GM19351 (cell line): ENCODE results near the gene RB1.
"Not testable (repeated sequence)": the region's sequence is repeated elsewhere in the genome, so short reads cannot be mapped to it uniquely, and the experiment has no call there.

Source experiments
- ATAC-seq: cut with Tn5 transposase; IDR thresholded peaks from one replicate; pipeline ENCODE4 v1.9.1; 2021; ENCODE audit warnings: mild to moderate bottlenecking, moderate library complexity; ENCODE audit not compliant: unreplicated experiment

RB1 gene

DNA sequence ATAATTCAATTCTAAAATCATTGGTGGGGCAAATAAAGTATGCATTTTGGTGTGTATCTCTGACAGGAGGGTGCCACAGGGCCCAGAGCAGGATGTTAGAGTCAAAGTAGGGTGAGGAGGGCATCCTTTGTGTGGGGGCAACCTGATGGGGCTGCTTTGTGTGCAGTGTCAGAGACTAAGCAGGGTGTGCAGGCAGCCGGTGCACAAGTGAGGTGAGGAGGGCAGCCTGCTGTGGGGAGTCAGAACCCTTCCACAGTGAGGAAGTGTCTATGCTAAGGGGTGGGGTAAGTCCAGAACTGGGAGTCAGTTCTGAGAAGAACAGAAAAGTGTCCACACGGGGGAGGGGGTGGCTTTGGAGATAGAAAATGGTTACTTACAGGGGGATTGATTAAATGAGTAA is 40.7 kb downstream of the RB1 start:
- no peak for ATAC-seq

DNA sequence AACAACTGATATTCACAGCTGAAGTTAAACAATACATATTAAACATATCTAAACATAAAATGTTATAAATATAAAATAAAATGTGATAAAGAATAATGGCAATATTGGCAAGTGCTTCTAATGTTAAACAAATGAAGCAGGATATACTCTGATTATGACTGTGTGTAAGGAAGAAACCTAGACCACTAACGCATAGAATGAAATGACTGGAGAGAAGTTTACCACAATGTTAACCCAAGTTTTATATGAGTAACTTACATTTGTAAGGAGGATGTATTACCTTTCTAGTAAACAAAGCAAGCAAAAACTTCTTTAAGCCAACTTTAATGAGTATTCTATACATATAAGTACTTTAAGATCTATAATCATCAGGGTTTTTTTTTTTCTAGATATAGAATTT is 43.0 kb downstream of the RB1 start:
- ATAC-seq = no peak

DNA sequence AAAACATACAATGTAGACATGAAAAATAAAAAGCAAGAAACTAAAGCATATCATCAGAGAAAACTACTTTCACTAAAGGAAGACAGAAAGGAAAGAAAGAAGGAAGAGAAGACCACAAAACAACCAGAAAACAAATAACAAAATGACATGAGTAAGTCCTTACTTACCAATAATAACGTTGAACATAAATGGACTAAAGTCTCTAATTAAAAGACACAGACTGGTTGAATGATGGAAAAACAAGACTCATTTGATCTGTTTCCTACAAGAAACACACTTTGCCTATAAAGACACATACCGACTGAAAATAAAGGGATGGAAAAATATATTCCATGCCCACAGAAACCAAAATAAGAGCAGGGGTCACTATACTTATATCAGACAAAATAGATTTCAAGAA is 46.0 kb downstream of the RB1 start:
- no peak for ATAC-seq

DNA sequence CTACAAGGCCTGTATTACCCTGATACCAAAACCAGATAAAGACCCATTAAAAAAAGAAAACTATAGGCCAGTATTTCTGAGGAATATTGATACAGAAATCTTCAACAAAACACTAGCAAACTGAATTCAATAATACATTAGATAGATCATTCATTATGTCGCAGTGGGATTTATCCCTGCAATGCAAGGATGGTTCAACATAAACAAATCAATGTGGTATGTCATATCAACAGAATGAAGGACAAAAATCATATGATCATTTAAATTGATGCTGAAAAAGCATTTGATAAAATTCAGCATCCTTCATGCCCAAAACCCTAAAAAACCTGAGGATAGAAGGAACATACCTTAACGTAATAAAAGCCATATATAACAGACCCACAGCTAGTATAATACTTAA is 50.0 kb downstream of the RB1 start:
- no peak for ATAC-seq

DNA sequence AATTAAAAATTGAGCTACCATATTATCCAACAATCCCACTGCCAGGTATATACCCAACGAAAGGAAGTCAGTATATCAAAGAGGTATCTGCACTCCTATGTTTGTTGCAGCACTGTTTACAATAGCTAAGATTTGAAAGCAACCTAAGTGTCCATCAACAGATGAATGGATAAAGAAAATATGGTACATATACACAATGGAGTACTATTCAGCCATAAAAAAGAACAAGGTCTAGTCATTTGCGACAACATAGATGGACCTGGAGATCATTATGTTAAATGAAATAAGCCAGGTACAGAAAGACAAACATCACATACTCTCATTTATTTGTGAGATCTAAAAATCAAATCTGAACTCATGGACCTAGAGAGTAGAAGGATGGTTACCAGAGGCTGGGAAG is 52.0 kb downstream of the RB1 start:
- not testable (repeated sequence) for ATAC-seq

DNA sequence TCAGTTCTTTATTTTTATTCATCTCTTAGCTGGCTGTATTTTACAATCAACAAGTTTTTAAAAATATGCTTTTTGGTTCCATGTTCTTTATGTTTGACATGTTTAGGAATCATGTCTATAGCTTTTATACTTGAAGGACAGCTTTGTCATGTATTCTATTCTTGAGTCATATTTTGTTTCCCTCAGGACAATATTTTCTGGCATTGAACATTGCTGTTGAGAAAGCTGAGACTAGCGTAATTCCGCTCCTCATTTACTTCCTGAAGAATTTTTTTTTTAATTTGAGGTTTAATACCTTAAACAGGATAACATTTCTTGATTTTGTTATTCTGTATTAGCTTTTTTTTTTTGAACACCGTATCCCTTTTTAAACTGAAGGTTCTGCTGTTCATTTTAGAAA is 53.2 kb downstream of the RB1 start:
- ATAC-seq = no peak

DNA sequence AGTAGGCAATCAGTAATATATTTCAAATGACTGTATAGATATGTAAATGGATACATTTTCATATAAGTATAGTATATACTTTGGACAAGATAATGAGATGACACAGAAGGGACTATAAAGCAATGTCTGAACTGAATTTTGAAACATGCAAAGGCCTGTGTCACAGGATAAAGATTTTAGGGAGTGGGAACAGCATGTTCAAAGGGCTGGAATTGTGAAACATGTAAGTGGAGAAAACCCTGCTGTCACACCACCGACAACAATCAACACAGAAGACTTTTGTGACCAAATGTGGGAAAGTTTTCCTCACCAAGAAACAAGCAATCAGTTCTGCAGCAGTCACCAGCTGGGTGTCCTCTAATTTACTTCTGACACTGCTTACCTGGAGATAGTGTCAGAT is 66.4 kb downstream of the RB1 start:
- ATAC-seq = no peak

DNA sequence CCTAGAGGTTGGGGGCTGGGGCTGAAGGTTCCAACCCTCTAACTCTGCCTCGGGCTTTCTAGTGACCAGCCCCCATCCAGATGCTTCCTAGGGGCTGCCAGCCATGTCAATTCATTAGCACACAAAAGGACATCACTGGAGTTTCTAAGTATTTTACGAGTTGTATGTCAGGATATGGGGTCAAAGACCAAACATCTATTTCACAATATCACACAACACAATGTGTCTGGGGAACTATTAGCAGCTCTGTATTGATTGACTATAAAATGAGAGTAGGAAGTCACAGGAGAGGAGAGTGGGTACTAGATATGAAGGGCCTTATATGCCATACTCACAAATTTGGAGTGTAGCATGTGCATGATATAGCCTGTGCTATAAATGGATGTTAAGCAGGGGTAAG is 67.3 kb downstream of the RB1 start:
- no peak for ATAC-seq

DNA sequence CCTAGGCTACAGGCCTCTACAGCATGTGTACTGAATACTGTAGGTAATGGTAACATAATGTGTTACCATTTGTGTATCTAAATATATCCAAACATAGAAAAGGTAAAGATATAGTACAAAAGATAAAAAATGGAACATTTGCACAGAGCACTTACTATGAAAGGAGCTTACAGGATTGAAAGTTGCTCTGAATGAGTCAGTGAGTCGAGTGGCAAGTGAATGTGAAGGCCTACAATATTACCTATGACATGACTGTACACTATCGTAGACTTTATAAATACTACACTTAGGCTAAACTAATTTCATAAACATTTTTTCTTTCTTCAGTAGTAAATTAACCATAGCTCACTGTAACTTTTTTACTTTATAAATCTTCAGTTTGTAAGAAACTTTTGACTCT is 74.3 kb downstream of the RB1 start:
- ATAC-seq = no peak

DNA sequence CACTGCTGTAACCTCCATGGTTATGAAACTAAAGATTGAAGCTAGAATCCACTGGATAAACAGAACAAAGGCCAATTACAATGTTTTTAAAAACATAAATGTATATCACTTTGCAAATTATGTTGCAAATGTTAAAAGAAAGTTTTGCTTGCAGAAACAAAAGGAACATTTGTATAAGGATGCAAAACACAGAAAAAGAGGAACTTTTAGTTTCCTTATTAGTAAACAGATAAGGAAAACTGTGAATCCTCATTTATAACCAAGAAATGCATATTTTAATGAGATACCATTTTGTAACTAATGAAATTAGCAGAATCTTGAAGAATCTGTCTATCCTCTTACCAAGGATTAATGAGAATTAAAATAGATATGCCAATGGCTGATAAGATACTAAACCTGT is 77.0 kb downstream of the RB1 start:
- ATAC-seq = no peak

DNA sequence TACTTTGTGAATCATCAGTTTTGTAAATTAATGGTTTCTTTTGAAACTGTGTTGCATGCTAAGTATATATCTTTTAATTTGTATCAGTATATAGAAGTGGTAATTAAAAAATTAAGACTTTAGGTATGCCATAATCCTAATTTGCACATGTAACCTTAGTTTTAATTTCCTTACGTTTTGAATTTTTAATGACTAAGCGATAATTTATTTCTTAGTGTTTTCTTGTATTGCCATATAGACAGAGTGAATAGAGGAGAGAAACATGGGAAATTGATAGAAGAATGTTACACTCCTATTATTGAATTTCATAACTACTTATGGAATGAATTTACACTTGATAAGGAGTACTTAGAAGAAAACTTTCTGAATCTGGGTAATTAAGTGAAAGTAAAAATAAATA is 79.8 kb downstream of the RB1 start:
- no peak for ATAC-seq

DNA sequence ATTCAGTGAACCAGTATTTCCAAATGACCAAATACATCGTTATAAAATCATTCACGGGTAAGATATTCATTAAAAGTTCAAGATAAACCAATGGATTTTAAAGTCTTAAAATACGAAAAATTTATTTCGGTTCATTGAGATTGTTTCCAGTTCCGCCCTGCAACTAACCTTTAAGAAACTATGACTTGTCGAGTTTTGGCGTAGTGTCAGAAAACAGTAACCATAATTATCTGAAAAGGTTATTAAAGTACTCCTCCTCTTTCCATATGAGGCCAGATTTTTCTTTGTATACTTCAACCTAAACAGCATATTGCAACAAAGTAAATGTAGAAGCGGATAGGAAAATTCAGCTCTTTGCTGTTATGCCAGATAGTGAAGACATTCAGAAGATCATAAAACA is 83.3 kb downstream of the RB1 start:
- ATAC-seq = no peak

DNA sequence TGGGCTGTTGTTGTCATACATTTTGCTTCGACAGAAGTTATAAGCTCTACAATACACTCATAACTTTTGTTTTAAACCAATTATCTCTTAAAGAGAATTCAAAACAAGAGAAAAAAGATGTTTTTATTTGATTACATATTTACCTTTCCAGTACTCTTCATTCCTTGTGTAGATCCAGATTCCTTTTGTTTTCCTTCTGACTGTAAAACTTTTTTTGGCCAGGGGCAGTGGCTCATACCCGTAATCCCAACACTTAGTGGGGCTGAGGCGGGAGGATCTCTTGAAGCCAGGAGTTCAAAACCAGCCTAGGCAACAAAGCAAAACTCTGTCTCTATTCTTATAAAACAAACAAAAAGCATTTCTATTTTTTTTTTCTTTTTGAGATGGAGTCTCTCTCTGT is 87.7 kb downstream of the RB1 start:
- no peak for ATAC-seq

DNA sequence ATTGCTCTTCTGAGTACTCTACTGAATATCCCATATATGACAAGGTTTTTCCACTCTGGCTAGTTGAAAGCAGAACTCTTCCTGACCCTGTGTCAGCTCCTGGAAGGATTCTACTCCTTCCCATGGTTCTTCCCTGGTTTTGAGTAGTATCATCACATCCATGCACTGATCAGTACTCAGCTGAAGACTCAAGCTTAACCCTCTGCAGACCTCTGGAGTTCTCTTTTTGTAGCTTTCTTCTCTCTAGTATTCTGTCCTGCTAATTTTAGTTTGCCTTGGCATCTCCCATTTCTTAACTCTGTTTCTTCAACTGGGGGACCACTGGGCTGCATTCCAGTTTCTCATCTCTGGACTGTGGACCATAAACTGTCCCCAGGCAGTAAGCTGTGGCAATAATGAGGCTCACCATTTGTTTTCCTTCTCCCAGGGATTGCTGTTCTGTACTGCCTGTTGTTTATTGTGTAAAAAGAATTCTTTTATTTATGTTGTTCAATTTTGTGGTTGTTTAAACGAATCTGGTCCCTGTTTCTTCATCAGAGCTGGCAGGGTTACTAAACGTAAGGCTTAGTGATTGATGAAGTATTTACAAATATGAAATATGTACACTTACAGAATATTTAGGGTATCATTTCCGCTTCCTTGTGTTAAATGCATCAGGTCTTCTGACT is 89.6 kb downstream of the RB1 start:
- no peak for ATAC-seq

DNA sequence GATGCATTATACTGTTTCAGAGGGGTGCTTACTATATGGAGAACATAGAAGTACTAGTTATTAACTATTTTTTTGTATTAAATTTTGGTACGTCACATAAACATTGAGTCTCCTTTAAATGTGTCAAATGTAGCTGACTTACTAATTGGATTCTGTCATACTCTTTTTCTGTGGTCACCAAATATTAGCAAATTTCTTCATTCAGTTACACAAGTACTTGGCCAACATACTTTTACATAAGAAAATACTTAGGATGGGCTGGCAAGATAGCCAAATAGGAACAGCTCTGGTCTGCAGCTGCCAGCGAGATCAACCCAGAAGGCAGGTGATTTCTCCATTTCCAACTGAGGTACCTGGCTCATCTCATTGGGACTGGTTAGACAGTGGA is 90.1 kb downstream of the RB1 start:
- ATAC-seq = no peak

DNA sequence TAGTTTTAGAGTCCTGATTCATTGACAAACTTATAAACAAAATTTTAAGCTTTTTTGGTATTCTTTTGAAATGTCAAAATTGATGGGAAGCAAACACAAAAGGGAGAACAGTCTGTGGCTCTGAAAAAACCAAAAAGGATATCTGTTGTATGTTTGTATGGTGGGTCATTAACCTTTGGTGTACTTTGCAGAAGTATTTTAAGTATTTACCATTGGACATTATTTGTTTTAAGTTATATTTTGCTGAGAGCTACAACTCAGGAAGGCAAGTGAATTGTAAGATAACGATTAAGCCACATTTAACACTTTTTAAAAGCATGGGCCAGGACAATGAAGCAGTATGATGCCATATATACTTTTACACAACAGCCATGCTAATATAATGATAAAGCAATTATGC is 94.2 kb downstream of the RB1 start:
- no peak for ATAC-seq

DNA sequence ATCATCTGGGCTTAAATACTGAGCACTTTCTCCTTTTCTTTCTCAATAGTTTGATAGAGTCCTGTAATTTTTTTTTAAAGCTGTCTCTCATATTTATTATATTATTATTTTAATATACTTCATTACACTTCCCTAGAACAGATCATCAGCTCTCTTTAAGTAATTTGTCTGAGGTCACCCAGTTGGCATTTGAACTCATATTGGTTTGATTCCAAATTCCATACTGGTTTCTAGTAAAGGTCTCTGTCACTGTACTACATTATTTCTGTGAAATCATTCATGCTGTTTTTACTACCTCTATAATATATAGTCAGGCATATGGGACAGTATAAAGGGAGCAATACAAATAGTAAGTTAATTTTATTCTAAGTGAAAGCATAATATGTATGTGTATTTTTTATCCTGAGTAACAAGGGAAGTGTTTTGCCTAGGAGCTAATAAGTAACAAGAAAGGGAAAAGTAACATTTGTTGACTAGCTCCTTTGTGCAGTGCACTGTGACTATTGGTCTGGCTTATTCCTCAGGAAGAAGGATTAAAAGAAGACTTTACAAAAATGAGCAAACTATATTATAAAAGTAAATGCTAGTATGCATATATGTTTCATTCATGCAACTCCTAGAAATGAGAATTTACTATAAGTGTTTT is 95.0 kb downstream of the RB1 start:
- no peak for ATAC-seq

DNA sequence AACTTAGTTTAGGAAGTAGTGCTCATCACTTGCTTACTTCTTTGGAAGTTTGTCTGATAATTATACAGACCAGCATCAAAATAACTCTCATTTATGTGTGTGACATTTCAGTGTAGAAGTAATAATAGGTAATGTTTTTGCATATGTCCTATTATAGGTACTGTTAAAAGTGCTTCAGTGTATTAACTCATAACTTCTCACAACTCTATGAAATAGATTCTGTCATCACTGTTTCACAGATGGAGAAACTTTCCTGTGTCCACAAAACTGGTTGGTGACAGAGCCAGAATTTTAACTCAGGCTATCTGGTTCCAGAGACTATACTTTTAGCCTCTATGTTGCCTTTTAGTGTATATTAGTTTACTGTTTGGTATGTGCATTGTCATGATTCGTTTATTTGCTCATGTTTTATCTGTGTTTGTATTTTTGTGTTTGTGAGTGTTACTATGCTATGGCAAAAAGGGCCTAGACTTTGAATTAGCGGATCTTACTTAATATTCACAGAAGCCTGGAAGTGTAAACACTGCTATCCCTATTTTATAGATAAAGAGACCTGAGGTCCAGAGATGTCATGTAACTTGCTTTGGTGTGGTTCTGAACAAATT is 96.6 kb downstream of the RB1 start:
- no peak for ATAC-seq

DNA sequence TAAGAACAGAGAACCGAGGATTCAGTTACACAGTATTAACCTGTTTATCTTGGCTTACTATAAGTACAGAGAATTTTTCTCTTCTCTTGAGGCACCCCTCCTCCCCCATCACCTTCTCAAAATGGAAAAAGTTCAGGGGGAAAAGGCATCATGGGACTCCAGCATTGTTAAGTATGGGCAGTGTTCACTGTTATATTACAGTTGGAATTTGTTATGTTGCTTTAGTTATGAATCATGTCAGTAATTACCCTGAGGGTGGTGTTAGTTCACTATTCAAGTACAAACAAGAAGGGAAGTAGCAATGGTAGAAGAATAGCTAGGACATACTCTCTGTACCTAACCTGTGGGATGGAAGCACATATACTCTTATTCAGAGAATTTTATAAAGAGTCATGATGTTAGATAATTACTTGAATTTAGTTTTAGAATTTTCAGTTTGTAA is 97.3 kb downstream of the RB1 start:
- peak; percentile 49 for ATAC-seq

DNA sequence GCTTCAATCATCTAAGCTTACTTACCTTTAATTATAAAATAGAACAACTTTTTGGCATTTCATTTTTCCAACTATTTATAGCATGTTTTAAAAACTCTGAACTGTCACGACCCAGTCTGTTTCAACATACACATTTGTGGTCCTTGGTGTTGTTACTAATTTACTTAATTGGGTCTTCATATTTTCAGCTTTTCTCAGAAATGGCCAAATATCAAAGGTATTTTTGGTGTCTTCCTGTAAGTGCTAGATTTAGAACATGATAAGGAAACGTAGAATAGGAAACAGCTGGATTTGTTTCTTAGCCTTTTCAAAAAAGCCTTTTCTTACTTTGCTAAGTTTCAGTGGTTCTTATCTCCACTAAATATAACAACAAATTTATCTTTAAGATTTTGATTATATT is 97.9 kb downstream of the RB1 start:
- no peak for ATAC-seq

DNA sequence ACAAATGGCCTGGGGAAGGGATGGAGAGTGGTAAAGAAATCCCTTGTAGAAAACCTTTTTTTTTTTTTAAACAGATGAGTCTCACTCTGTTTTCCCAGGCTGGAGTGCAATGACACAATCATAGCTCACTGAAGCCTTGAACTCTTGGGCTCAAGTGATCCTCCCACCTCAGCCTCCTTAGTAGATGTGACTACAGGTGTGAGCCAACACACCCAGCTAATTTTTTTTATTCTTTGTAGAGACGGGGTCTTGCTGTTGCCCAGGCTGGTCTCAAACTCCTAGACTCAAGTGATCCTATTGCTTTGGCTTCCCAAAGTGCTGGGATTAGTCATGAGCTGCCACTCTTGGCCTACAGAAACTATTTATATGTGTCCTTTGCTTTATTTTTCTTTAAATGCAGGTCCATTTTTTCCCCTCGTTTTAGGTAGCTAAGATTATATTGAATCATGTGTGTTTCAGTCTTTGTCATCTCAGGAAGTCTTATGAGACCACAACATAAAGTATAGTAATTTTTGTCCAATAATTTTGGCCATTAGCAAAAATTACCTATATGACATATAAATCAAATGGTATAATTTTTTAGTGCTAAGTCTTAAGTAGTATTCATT is 98.9 kb downstream of the RB1 start:
- peak; percentile 48 for ATAC-seq

DNA sequence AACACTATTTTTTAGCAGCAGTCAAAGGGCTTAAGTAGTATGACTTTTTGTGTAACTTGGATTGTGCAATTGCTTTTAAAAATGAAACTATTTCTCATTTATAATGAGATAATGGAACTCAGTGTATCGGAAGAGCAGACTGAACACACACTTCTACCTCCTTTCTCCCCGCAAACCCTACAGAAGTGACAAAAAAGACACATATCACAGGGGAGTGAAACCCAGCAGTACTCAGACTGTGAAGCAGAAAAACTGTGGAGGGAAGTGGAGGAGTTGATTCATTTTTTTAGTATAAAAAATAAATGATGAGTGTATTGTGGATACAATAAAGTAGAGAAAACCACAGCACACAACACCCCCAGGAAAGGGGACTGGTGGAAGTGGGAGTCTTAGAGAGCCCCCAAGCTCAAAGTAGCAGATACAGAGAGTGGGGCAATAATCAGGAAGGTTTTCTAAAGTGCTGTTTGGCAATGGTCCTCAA is 99.6 kb downstream of the RB1 start:
- peak; percentile 67 for ATAC-seq
